EH (cell line): ENCODE results near the gene JSRP1.
A peak's percentile ranks its signal among the peaks of the same experiment; 100 is the strongest.
"Not testable (repeated sequence)": the region's sequence is repeated elsewhere in the genome, so short reads cannot be mapped to it uniquely, and the experiment has no call there.

Experiments used
- DNase-seq: peaks from one replicate; pipeline ENCODE4 v3.0.0-alpha.2; 2015; ENCODE audit warnings: low read depth

Gene JSRP1

DNA sequence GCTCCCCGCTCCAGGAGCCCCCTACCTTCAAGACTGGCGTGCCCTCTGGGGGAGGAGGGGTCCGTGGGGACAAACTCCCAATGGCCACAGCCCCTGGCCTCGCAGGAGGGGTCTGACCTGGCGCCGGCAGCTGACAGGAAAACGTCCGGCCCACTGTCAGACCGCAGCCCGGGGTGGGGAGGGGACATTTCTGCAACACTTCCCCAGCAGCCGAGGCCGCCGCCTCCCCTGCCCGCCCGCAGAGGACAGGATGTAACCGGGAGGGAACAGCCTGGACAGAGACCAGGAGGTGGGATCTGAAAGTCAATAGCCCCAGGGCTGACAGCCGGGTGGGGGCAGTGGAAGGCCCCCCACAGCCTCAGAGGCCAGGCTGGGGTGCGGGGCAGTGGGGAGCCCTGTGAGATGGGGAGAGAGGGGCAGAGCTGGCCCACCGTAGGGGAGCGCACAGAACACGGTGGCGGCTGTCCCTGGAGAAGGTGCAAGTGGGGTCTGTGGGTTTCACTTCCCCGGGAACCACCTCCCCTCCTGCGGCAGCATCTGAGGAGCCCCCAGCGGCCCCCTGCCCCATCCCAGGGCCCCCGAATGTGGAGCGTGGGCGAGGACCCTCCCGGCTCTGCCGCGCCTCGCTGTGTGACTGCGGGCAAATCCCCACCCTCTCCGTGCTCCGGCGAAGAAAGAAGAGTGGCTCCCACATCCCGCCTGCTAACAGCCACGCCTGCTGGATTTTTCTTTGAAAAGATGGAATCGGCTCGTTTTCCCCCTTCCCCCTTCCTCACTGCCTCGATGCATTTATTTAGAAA is 26.0 kb upstream of the JSRP1 start, which contains the start of gene PEAK3:
Gene PEAK3, minus strand, starts transcription at position 114 of the 800 bp plus-strand sequence. CDS start 1,244 bp downstream, outside the sequence.
- DNase-seq = peak; percentile 72

DNA sequence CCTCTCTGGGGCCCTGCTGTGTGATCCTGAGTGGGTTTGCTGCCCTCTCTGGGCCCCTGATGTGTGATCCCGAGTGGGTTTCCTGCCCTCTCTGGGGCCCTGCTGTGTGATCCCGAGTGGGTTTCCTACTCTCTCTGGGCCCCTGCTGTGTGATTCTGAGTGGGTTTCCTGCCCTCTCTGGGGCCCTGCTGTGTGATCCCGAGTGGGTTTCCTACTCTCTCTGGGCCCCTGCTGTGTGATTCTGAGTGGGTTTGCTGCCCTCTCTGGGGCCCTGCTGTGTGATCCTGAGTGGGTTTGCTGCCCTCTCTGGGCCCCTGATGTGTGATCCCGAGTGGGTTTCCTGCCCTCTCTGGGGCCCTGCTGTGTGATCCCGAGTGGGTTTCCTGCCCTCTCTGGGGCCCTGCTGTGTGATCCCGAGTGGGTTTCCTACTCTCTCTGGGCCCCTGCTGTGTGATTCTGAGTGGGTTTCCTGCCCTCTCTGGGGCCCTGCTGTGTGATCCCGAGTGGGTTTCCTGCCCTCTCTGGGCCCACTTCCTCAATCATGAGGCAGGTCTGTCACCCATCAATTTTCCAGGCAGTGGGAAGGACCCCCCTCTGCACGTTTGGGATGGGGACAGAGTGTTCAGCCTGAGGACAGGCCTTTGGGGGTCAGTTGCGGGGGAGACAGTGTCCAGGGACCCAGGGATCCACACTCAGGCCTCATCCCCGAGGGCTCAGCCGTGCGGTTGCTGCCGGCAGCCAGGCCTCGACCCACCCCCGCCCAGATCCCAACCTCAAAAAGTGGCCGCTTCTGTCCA is 25.2 kb upstream of the JSRP1 start:
- not testable (repeated sequence) for DNase-seq

- no peak for DNase-seq
Observed at GRCh38 chr19:2280633-2281264, 24.5 kb upstream of the JSRP1 start.

- no peak for DNase-seq
Observed at GRCh38 chr19:2278459-2279158, 22.4 kb upstream of the JSRP1 start.

GRCh38 chr19:2277138-2277537 is 20.9 kb upstream of the JSRP1 start:
- no peak for DNase-seq

DNA sequence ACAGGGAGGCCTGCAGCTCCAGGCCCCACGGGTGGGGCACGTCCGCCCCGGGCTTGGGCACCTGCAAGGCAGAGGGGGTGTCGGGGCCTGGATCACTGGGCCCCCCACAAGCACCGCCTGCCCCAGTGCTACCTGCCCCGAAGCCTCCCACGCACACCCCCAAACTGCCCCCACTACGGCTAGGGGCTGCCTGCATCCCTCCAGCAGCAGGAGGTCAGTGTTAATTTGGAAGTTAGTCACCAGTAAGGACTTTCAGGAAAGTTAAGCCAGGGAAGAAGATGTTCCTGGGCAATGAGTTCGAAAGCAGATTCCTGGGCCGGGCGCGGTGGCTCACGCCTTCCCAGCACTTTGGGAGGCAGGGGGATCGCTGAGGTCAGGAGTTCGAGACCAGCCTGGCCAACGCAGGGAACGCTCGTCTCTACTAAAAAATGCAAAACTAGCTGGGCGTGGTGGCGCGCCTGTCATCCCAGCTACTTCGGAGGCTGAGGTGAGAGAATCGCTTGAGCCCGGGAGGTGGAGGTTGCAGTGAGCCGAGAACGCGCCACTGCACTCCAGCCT is 20.3 kb upstream of the JSRP1 start:
- DNase-seq = no peak

- no peak for DNase-seq
Observed at GRCh38 chr19:2275588-2276428, 19.6 kb upstream of the JSRP1 start.

DNA sequence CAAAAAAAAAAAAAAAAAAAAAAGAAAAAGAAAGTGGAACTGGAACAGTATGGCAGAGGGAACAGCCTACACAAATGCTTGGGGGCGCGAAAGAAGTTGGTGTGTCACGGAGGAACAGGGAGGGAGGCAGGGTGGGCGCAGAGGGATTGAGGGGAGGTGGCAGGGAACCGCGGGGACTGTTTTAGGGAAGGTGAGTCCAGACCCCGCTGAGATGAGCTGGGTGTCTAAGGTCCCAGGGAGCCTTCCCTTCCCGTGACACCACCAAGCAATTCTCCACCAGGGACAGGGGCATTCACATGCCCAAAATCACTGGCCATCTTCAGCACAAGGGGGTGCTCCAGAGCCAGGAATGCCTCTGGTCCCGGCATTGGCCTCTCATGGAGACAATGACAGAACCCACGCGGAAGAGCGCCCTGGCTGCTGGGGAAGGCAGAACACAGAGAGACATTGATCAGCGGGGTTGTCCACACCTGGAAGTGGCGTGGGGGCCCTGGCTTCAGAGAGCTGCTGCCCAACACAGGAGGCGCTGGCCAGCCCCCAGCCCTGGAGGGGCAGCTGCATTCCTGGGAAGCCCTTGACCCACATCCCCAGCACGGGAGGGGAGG is 18.8 kb upstream of the JSRP1 start:
- DNase-seq = peak; percentile 77

GRCh38 chr19:2274185-2274711 is 18.0 kb upstream of the JSRP1 start:
- DNase-seq = peak; percentile 37

DNA sequence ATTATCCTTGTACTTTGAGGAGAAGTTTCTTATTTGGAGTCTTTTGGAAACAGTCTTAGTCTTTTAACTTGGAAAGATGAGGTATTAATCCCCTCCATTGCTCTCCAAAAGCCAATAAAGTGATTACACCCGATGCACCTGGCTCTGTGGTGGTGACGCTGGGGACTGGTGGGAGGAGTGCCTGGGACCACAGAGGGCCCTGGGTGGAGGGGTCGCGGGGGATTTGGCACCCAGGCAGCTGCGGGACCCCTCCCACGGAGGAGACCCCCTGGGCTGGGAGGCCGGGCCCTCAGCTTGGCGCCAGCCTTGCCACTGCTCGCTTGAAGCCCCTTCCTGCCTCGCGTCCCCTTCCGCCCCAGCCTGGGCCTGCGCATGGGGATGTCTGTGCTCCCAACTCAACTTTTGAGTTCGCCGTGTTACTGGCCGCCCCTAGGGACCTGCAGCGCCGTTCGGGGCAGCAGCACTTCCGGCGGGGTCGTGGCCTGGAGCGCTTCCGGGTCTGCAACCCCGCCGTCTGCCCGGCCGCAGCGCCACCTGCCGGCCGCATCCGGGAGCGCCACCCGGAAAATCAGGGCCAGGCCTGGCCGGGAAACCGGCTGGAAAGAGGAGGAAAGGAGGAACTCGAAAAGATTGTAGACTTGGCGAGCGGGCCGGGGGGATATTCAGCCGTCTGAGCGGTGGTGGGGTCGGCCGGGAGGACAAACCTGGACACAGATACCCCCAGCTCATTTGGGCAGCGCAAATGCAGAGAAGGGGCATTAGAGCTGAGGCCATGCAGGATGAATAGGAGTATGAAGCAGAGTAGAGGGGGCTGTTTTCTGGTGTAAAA is 17.4 kb upstream of the JSRP1 start:
- DNase-seq = peak; percentile 76

DNA sequence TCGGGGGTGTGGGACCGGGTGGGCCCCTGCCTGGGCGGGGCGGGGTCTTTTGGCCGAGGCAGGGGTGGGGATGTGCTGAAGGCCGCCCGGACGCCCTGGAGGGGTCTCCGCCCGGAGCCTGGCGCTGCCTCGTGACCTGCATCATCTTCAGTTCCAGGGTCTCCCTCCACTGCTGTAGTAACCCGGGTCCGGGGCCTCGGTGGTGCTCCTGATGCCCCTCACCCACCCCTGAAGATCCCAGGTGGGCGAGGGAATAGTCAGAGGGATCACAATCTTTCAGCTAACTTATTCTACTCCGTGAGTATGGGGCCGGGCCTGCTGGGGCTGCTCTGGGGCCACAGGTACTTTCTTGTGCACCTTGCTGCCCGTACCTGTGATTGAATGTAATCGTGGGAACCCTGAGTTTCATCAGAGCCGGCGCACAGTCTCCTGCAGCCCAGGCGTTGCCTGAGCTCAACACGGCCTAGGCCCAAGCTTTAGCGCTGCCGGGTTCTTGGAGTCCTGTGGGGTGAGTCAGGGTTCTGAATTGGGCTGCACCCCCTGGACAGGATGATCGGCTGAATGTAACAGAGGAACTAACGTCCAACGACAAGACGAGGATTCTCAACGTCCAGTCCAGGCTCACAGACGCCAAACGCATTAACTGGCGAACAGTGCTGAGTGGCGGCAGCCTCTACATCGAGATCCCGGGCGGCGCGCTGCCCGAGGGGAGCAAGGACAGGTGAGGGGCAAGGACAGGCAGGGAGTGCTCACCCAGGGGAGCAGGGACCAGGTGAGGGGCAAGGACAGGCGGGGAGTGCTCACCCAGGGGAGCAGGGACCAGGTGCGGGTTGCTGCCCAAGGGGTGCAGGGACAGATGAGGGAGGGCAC is 15.3 kb upstream of the JSRP1 start:
- DNase-seq = peak; percentile 93

DNA sequence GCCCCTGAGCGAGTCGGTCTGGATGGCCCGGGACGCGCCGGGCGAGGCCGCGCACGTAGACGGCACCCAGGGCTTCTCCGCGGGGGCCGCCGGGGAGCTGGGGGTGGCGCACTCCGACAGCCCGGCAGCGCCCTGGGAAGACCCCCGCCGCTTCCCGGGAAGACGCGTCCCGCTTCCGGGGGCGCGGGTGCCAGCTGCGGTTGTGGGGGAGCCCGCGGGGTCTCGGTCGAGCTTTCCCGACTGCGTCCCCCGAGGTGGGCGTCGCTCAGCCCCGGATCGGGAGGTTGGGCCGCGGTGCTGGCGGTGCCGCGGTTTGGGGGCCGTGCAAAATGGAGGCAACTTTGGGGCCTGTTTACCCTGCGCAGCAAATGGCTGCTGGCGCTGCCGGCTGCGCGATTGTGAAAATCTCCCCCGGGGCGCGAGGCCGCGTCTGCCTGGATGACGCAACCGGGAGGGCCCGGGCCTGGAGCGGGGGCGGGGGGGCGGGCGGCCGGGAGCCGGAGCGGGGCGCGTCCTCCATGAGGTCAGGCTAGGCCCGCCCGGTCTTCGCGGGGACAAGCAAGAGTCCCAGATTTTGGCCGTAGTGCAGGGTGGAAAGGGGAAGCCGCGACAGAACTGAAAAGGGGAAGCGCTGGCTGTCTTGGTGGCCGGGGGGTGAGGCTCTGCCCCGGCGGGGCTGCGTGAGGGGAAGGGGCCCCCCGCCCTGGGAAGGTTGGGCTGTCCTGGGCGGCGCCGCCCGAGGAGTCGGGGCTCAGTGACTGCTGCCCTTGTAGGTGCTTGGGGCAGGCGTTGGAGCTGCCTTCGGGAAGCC is 14.4 kb upstream of the JSRP1 start:
- DNase-seq = peak; percentile 87

DNA sequence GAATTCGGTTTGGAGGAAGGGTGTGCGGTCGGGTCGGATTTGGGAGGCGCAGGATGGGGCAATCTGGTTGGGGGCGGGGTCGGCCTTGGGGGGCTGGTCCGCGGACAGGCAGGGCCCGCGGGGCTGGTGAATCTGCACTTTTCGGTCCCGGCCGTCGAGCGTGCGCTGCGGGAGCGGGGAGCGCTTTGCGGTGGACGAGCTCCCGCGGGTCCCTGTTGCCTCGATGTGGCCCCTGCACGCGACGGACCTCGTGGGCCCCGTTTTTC is 13.9 kb upstream of the JSRP1 start:
- DNase-seq = peak; percentile 39

DNA sequence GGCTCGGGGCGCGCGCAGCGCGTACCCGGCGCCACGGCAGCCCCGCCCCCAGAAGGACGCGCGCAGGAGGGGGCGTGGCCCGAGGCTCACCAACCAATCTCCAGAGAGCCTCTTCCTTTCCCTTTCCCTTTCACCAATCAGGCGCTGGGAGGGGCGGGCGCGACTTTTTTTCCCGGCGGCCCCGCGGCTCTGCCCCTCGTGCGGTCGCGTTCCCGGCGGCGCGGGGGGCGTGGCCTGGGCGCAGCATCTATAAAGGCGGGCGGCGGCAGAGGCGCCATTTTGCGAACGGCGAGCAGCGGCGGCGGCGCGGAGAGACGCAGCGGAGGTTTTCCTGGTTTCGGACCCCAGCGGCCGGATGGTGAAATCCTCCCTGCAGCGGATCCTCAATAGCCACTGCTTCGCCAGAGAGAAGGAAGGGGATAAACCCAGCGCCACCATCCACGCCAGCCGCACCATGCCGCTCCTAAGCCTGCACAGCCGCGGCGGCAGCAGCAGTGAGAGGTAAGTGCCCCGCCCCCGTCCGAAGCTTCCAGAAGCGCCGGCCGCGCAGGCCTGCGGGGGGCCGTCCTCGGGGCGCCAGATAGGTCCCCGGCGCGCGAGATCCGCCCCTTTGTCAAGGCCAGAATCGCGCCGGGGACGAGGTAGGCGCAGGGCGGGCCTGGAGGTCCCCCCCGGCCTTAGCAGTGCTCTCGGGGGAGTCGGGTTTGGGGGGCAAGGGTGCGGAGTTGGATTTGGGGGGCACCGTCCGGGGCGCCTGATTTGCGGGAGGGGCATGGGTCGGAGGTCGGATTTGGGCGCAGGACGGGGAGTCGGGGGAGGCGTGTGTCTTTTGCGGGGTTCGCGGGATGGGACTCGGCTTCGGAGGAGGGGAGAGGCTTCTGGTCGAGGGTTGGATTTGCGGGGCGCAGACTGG is 13.3 kb upstream of the JSRP1 start:
- DNase-seq = peak; percentile 96

- DNase-seq = no peak
Observed at GRCh38 chr19:2268861-2269243, 12.6 kb upstream of the JSRP1 start.

- DNase-seq = no peak
Observed at GRCh38 chr19:2268480-2268830, 12.2 kb upstream of the JSRP1 start.
